ENCODE measurements around the gene PLPP2.
"Not testable (repeated sequence)": the region's sequence is repeated elsewhere in the genome, so short reads cannot be mapped to it uniquely, and the experiment has no call there.

PLPP2 gene

GRCh38 chr19:256804-257203 is 34.4 kb downstream of the PLPP2 start:
- FAIRE-seq, result not testable (repeated sequence)

GRCh38 chr19:252421-253186 is 38.6 kb downstream of the PLPP2 start:
- FAIRE-seq, result not testable (repeated sequence)

GRCh38 chr19:246551-246950 is 44.7 kb downstream of the PLPP2 start:
- FAIRE-seq, result no peak

- FAIRE-seq, result not testable (repeated sequence)
Measured at GRCh38 chr19:245900-246299, 45.3 kb downstream of the PLPP2 start.

GRCh38 chr19:245457-245856 is 45.7 kb downstream of the PLPP2 start:
- no peak for FAIRE-seq

All from A204.1 (cell line).